Ectodermal cell (in vitro differentiated cells): ENCODE measurements around the gene SLC12A6.

Experiments
- H3K27ac ChIP-seq: 2 replicates; pipeline ENCODE4 v1.7.0; 2013; ENCODE audit warnings: mild to moderate bottlenecking, low read depth, low read length; ENCODE audit not compliant: insufficient read depth, poor library complexity, severe bottlenecking
- H3K27me3 ChIP-seq: 2 replicates; pipeline ENCODE4 v1.7.0; 2013; ENCODE audit warnings: mild to moderate bottlenecking, low read length; ENCODE audit not compliant: insufficient read depth, control insufficient read depth, poor library complexity, severe bottlenecking
- H3K36me3 ChIP-seq: one replicate; pipeline ENCODE4 v1.7.0; 2013; ENCODE audit warnings: low read length; ENCODE audit not compliant: control insufficient read depth, insufficient read depth
- H3K4me1 ChIP-seq: one replicate; pipeline ENCODE4 v1.7.0; 2013; ENCODE audit warnings: low read length; ENCODE audit not compliant: control insufficient read depth, insufficient read depth
- H3K4me3 ChIP-seq: 2 replicates; pipeline ENCODE4 v1.7.0; 2013; ENCODE audit warnings: low read depth, low read length, control low read depth; ENCODE audit not compliant: insufficient read depth
- H3K9me3 ChIP-seq: 2 replicates; pipeline ENCODE4 v1.7.0; 2013; ENCODE audit warnings: mild to moderate bottlenecking, low read length, moderate library complexity; ENCODE audit not compliant: control insufficient read depth
- WGBS, 2 experiments: methylation state at CpG; one replicate each; pipeline ENCODE4 v1.1.7; 2013; ENCODE audit warnings: missing lambda C conversion rate in 2 of 2; 5-methylcytosine and 5-hydroxymethylcytosine counted together

Gene SLC12A6

DNA sequence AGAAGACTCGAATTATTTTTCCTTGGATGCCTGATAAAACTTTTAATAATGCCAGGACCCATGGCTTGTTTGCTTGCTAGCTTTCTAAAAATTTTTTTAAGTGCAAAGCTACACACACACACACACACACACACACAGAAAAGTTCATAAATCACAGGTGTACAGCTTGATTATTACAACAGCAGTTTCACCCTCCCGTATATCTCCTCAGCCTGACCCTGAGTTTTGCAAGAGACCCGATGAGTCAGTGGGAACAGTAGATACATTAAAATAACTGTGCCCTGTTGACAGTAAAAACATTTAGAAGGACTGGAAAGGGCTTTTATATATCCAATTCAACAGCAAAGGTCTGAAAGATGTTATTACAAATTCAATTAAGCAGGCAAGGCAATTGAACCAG is 66.1 kb downstream of the SLC12A6 start:
- Histone ChIP-seq H3K4me3 (no peak overlapping the region), H3K36me3 (no peaks in the 10 kb centered on the region), H3K27me3 (no peaks in the 10 kb centered on the region), H3K9me3 (no peaks in the 10 kb centered on the region), H3K4me1 (no peaks in the 10 kb centered on the region), H3K27ac (no peak overlapping the region)
- WGBS, 2 experiments, result 88 to 96% methylated on average over 3 of the region's 3 CpGs

DNA sequence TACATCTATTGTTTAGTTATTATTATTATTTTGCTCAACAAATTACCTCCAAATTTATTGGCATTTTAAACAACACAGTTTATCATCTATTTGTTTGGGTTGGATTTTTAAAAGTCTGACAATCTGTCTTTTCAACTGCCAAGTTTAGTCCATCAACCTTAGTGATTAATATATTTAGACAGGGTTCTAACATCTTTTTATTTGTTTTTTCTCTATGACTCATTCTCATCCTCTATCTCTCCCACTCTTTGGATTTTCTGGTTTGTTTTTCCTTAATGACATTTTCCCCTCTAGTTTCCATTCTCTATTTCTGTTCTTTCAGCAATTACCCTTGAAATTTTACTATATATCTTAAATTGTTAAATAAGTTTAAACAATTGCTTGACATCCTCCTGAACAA is 70.8 kb downstream of the SLC12A6 start:
- Histone ChIP-seq H3K27me3 (no peaks in the 10 kb centered on the region), H3K36me3 (no peaks in the 10 kb centered on the region), H3K4me3 (no peak overlapping the region), H3K4me1 (no peaks in the 10 kb centered on the region), H3K9me3 (no peaks in the 10 kb centered on the region), H3K27ac (no peak overlapping the region)

DNA sequence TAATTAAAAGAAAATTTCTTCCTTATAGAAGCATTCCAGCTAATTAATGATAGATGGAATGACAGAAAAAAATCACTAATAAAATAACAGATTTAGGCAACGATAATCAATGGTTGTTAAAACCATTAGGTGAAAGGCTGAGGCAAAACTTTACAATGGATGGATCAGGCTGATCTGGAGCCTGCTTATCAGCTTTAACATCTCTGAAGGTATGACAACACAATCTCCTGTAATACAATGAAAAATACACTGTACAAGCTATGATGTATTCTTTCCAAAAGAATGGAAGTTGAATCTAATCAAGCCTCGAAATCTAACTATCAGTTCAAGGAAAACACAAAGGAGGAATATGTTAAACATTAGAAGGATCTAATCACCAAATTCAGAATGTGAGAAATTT is 73.5 kb downstream of the SLC12A6 start:
- H3K9me3 ChIP-seq, result no peaks in the 10 kb centered on the region
- 92 to 100% methylated on average over 1 to 2 of the region's 2 CpGs for WGBS, 2 experiments
- no peak overlapping the region for H3K27ac ChIP-seq
- no peaks in the 10 kb centered on the region for H3K4me1 ChIP-seq
- no peaks in the 10 kb centered on the region for H3K27me3 ChIP-seq
- H3K4me3 ChIP-seq, result no peak overlapping the region
- H3K36me3 ChIP-seq, result no peaks in the 10 kb centered on the region

DNA sequence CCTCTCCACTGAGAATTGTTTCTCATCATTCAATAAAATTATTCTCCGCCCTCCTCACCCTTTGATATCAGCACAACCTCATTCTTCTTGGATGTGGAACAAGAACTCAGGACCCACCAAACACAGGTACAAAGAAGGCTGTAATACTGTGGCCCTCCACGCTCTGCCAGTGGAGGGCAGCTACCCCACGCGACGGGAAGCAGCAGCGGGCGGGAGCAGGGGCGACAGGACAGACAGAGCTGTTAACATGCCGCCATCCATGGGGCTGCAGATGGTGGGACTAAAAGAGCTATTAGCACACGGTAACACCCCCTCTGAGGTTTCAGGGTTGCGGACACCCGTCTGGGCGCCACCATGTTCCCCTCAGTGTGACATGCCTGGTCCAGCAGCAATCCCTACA is 75.2 kb downstream of the SLC12A6 start:
- no peak overlapping the region for H3K27ac ChIP-seq

DNA sequence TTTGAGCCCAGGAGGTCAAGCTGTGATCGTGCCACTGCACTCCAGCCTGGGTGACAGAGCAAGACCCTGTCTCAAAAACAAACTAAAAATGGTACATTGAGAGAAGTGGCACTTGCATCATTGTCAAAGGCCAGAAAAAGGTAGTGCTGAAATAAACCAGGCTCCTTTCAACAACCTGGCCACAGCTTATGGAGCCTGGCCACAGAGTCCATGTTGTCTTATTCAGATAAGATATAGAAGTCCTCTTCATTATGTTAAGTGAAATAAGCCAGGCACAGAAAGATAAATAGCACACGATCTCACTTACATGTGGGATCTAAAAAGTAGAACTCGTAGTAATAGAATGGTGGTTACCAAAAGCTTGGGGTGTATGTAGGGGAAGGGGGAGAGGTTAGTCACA is 78.0 kb downstream of the SLC12A6 start:
- H3K27ac ChIP-seq, result no peak overlapping the region
- H3K27me3 ChIP-seq, result no peaks in the 10 kb centered on the region
- no peaks in the 10 kb centered on the region for H3K4me1 ChIP-seq
- H3K9me3 ChIP-seq, result no peaks in the 10 kb centered on the region
- 90 to 98% methylated on average over 3 of the region's 3 CpGs for whole genome bisulfite sequencing, 2 experiments
- H3K4me3 ChIP-seq, result no peak overlapping the region
- H3K36me3 ChIP-seq, result no peaks in the 10 kb centered on the region

More for the DNA sequence above, 75.2 kb downstream of the SLC12A6 start:
- Histone ChIP-seq H3K9me3 (no peaks in the 10 kb centered on the region), H3K4me3 (no peak overlapping the region), H3K36me3 (no peaks in the 10 kb centered on the region), H3K4me1 (no peaks in the 10 kb centered on the region), H3K27me3 (no peaks in the 10 kb centered on the region)
- 94 to 96% methylated on average over 13 of the region's 13 CpGs for WGBS, 2 experiments

DNA sequence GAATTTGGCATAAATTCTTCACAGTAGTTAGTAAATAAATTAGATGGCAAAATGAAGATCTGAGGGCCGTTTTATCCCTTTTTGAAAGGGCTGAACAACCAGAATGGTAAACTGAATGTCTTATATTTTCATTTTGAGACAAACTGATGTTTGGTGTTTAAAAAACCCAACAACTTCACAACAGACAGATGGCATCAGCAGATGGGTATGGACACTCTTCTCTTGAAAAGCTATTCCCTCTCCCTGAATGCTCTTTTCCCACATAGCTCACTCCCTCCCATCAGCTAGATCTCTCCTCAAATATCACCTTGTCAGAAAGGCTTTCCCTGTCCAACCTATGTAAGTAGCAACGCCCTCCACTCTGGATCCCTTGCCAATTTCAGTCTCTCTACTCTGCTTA is 79.4 kb downstream of the SLC12A6 start:
- no peaks in the 10 kb centered on the region for H3K9me3 ChIP-seq
- 88 to 94% methylated on average over 2 of the region's 2 CpGs for WGBS, 2 experiments

DNA sequence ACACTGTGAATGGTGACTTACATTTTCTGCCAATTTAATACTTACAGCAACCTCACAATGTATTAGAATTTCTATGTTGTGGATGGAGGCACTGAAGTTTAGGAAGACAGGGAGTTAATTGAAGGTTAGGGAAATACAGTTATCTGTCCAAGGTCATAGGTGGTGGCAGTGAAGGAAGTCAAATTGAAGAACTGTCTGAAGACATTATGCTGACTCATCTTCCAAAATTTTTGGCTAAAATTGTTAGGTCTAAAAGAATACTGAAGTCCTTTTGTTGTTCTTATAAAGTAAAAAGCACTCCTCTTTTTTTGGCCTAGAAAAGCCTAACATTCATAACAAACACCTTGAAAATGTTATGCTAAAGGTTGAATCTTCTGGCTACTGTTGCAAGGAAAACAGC is 85.0 kb downstream of the SLC12A6 start:
- Histone ChIP-seq H3K4me1 (no peaks in the 10 kb centered on the region), H3K9me3 (no peaks in the 10 kb centered on the region), H3K27me3 (no peaks in the 10 kb centered on the region), H3K27ac (no peak overlapping the region), H3K4me3 (no peak overlapping the region), H3K36me3 (no peaks in the 10 kb centered on the region)

More for the DNA sequence above, 79.4 kb downstream of the SLC12A6 start:
- no peak overlapping the region for H3K4me3 ChIP-seq
- no peaks in the 10 kb centered on the region for H3K4me1 ChIP-seq
- H3K36me3 ChIP-seq, result no peaks in the 10 kb centered on the region
- H3K27me3 ChIP-seq, result no peaks in the 10 kb centered on the region
- H3K27ac ChIP-seq, result no peak overlapping the region

DNA sequence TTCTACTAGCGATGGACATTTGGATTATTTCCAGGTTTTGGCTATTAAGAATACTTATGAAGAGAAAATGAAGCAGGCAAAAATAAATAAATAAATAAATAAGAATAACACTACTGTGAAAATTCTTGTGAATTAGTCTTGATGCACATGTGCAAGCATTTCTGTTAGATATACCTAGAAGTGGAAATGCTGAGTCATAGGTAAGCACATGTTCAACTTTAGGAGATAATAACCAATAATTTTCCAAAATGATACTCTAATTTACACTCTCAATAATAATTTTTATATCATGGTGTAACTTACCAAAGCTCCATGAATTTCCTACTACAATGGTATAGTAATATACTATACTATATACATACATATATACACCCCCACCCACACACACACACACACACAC is 89.4 kb downstream of the SLC12A6 start:
- Histone ChIP-seq H3K27ac (no peak overlapping the region), H3K4me3 (no peak overlapping the region), H3K36me3 (no peaks in the 10 kb centered on the region), H3K9me3 (no peaks in the 10 kb centered on the region), H3K27me3 (no peaks in the 10 kb centered on the region), H3K4me1 (no peaks in the 10 kb centered on the region)
- WGBS, 2 experiments, result no CpG with 5 or more reads among the region's 1 CpG

DNA sequence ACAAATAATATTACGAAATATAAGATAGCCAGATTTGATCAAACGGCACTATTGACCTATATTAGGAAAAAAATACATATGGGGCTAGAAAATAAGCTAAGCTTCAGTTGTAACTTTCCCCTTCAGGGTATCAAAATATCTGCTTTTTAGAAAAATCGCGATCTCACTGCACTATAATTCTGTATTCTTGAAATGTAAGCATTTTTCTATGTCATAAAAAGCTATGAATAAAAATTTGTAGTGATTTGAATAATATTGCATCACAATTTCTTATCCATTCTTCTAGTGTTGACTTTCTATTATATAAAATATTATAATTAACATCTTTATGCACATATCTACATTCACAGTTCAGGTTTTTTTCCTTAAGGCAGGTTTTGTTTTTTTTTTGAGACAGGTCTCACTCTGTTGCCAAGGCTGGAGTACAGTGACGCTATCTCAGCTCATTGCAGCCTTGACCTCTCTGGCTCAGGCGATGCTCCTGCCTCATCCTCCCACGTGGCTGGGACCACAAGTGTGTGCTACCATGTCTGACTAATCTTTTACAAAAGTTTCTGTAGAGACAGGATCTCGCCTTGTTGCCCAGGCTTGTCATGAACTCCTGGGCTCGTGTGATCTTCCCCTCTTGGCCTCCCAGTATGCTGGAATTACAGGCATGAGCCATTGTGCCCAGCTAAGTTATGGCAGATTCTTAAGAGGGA is 91.2 kb downstream of the SLC12A6 start:
- WGBS, 2 experiments, result 77 to 84% methylated on average over 6 to 9 of the region's 9 CpGs
- Histone ChIP-seq H3K36me3 (no peaks in the 10 kb centered on the region), H3K9me3 (no peaks in the 10 kb centered on the region), H3K4me3 (no peak overlapping the region), H3K4me1 (no peaks in the 10 kb centered on the region), H3K27me3 (no peaks in the 10 kb centered on the region), H3K27ac (no peak overlapping the region)

DNA sequence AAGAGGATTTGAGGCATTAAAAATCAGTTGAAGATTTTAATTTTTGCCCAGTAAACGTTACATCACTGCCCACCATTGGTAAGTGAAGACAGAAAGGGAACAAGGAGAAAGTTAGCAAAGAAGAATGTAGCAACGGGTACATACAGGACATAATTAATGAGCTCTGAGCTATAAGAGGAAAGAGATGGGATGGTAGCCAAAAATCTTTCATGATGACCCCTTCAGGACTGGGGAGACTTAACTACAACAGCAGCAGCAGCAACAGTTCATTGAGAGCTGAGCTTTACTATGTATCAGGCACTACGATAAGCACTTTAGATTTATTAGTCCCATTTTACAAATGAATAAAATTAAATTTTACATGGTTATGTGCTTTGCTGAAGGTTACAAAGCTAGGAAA is 94.4 kb downstream of the SLC12A6 start:
- H3K27me3 ChIP-seq, result no peaks in the 10 kb centered on the region
- H3K27ac ChIP-seq, result no peak overlapping the region
- H3K4me3 ChIP-seq, result no peak overlapping the region
- H3K4me1 ChIP-seq, result no peaks in the 10 kb centered on the region
- no peaks in the 10 kb centered on the region for H3K36me3 ChIP-seq
- no peaks in the 10 kb centered on the region for H3K9me3 ChIP-seq
- 95% methylated on average over 2 to 3 of the region's 3 CpGs for WGBS, 2 experiments

DNA sequence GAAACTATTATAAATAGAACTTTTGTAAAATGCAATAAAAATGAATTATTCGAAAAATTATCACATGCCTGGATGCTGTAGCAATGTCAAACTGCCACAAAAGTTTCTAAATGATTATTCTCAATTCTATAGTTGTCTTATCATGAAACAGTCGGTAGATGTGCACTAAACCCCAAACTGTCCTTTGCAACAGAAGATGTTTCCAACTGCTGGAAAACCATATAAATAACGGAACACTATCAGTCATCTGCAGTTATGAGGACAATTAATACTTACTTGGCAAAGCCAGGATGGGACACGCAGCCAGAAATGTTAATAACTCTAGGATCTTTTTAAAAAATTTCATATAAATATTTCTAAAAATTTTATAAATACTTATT is 95.3 kb downstream of the SLC12A6 start:
- H3K36me3 ChIP-seq, result no peaks in the 10 kb centered on the region
- H3K4me1 ChIP-seq, result no peaks in the 10 kb centered on the region
- no peaks in the 10 kb centered on the region for H3K27me3 ChIP-seq
- WGBS, 2 experiments, result 91 to 93% methylated on average over 2 to 3 of the region's 4 CpGs
- no peak overlapping the region for H3K27ac ChIP-seq
- no peak overlapping the region for H3K4me3 ChIP-seq
- H3K9me3 ChIP-seq, result no peaks in the 10 kb centered on the region
